Testis (tissue), 3 donors: ENCODE results near the gene SUSD6. TPM values are rescaled to one million over a fixed set of nuclear protein-coding genes. Genes with fewer than 3 reads are reported as not detected.

Experiments
- DNase-seq: peaks from one replicate; pipeline ENCODE4 v3.0.0-alpha.2; 2019
- H3K27ac ChIP-seq, 2 donors: fragments of 200-600 bp; sonication (generic); one replicate each; pipeline ENCODE4 v1.5.1; 2019
- H3K27me3 ChIP-seq: fragments of 200-600 bp; sonication (generic); one replicate; pipeline ENCODE4 v1.5.1; 2019
- H3K36me3 ChIP-seq: fragments of 200-600 bp; sonication (generic); one replicate; pipeline ENCODE4 v1.5.1; 2017; ENCODE audit warnings: low read depth; ENCODE audit errors: missing control alignments
- H3K4me1 ChIP-seq: fragments of 200-600 bp; sonication (generic); one replicate; pipeline ENCODE4 v1.5.1; 2019
- H3K4me3 ChIP-seq, 2 donors: fragments of 200-600 bp; sonication (generic); one replicate each; pipeline ENCODE4 v1.5.1; 2017 to 2019
- H3K9me3 ChIP-seq: fragments of 200-600 bp; sonication (generic); one replicate; pipeline ENCODE4 v1.5.1; 2017
- POLR2A ChIP-seq: fragments of 450-650 bp; IDR thresholded peaks from one replicate; pipeline ENCODE4 v1.6.1; 2017; ENCODE audit warnings: antibody characterized with exemption, mild to moderate bottlenecking, moderate library complexity
- WGBS, 2 donors: methylation state at CpG; one replicate each; pipeline ENCODE4 v1.1.5; 2018; 5-methylcytosine and 5-hydroxymethylcytosine counted together
- intact Hi-C: fragments of 100-400 bp; cut with DNase I; formaldehyde crosslinking; loops from one replicate; pipeline ENCODE4 v1.15.1; 2023; ENCODE audit warnings: low total_unique reads
- polyA plus RNA-seq: library from polyadenylated mRNA; stranded (reverse); fragments of 350-450 nt; fragmentation: Illumina TruSeq; extraction: RNeasy Lipid Tissue Mini Kit (QIAGEN cat#74804); gene quantifications from one replicate; pipeline ENCODE4 v1.2.3, GENCODE V29; 2014; ENCODE audit warnings: low read depth, low replicate concordance; ENCODE audit not compliant: insufficient read depth
- total RNA-seq, 2 donors: library from RNA; depleted of rRNA; stranded (reverse); fragments of >200 nt; gene quantifications; one replicate each; pipeline ENCODE4 v1.2.3, GENCODE V29; 2016
- TF ChIP-seq, protein P1 (sequence below), 3 experiments: fragments of 450-650 bp in 2 of 3; fragments of 200-600 bp in 1 of 3; sonication (generic) in 1 of 3; IDR thresholded peaks; one replicate each; pipeline ENCODE4 v1.5.1; 2016 to 2019; ENCODE audit warnings: antibody characterized with exemption in 3 of 3, mild to moderate bottlenecking in 2 of 3, moderate library complexity in 1 of 3

Gene SUSD6
- total and polyA plus RNA-seq, 3 donors from 2014 or later, result 27.7 to 39.5 (median 38.7) TPM

DNA sequence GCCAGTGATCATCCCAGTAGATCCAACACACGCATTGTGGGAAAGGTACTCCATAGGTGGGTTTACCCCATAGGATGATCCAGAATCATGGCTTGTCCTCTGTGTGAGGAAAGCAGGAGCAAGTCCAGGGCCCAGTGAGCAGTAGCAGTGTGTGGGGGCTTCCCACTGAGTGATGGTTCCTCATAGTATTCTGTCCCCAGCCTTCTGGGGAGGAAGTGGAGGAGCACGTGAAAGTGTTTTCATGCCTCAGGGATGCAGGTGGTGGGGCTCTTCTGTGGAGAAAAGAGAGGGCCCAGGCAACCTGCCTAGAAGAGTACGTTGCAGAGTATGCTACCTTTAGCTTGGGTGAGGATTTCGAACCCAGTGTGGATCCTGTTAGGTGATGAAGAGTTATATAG, 56.5 kb downstream of the SUSD6 start:
- no peaks in the 10 kb centered on the region for H3K27me3 ChIP-seq
- H3K36me3 ChIP-seq, result no peaks in the 10 kb centered on the region
- no peak for DNase-seq
- H3K4me1 ChIP-seq, result peaks cover 27% of the 10 kb centered on the region
- H3K27ac ChIP-seq, result no peak overlapping the region
- intact Hi-C loops, result no loop called here
- 70% methylated on average over 4 of the region's 4 CpGs for WGBS, 2 donors
- H3K4me3 ChIP-seq, result no peak overlapping the region
- TF ChIP-seq POLR2A, result no peak
- TF ChIP-seq, protein P1, sequence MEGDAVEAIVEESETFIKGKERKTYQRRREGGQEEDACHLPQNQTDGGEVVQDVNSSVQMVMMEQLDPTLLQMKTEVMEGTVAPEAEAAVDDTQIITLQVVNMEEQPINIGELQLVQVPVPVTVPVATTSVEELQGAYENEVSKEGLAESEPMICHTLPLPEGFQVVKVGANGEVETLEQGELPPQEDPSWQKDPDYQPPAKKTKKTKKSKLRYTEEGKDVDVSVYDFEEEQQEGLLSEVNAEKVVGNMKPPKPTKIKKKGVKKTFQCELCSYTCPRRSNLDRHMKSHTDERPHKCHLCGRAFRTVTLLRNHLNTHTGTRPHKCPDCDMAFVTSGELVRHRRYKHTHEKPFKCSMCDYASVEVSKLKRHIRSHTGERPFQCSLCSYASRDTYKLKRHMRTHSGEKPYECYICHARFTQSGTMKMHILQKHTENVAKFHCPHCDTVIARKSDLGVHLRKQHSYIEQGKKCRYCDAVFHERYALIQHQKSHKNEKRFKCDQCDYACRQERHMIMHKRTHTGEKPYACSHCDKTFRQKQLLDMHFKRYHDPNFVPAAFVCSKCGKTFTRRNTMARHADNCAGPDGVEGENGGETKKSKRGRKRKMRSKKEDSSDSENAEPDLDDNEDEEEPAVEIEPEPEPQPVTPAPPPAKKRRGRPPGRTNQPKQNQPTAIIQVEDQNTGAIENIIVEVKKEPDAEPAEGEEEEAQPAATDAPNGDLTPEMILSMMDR (IDR thresholded peaks at IDR 0.05), result no peak
- no peaks in the 10 kb centered on the region for H3K9me3 ChIP-seq

DNA sequence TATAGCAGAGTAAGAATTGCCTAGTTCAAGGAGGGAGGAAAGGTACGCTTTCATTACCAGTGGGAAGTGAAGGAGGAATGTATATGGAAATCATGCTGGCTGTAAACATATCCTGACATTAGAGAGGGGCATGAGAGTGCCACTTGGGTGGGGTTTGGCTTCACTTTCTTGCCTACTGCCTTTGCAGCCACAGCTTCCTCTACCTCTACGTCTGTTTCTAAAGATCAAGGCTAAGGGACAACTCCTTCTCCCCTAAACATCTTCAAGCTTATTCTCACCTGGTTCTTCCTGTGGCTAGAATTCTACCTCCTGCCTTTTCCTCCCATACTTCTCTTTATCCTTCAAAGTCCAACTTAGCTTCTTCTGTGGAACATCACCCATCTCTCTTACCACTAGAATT, 58.0 kb downstream of the SUSD6 start:
- H3K36me3 ChIP-seq, result no peaks in the 10 kb centered on the region
- no peak overlapping the region for H3K27ac ChIP-seq
- no peak for TF ChIP-seq POLR2A
- TF ChIP-seq, protein P1 (IDR thresholded peaks at IDR 0.05), result no peak
- no peak for DNase-seq
- no peak overlapping the region for H3K4me3 ChIP-seq
- H3K4me1 ChIP-seq, result peaks cover 33% of the 10 kb centered on the region
- H3K9me3 ChIP-seq, result no peaks in the 10 kb centered on the region
- intact Hi-C loops, result no loop called here
- H3K27me3 ChIP-seq, result no peaks in the 10 kb centered on the region
- WGBS, 2 donors, result 88 to 94% methylated on average over 2 of the region's 2 CpGs

DNA sequence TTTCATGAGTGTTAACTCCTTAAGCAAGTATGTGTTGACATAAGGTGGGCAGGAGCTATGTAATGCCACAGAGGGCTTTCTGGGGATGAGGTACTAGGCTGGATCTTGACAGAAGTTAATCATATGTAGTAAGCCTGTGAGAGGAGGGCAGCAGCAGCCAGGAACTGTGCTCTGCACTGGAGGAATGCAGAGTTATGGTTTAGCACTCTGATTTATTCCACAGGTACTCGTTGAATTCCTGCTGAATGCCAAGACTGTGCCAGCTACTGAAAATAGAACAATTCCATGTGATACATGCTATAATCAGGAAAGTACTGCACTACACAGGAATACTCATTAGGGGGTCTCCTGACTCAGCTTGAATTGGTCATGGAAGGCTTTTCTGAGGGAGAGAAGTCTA, 58.7 kb downstream of the SUSD6 start:
- DNase-seq, result no peak
- H3K9me3 ChIP-seq, result no peaks in the 10 kb centered on the region
- no peak overlapping the region for H3K27ac ChIP-seq
- H3K4me3 ChIP-seq, result no peak overlapping the region
- WGBS, 2 donors, result 70 to 71% methylated on average over 1 of the region's 1 CpG
- intact Hi-C loops, result no loop called here
- H3K36me3 ChIP-seq, result no peaks in the 10 kb centered on the region
- H3K27me3 ChIP-seq, result no peaks in the 10 kb centered on the region
- no peak for TF ChIP-seq POLR2A
- TF ChIP-seq, protein P1 (IDR thresholded peaks at IDR 0.05), result no peak
- peaks cover 28% of the 10 kb centered on the region for H3K4me1 ChIP-seq

DNA sequence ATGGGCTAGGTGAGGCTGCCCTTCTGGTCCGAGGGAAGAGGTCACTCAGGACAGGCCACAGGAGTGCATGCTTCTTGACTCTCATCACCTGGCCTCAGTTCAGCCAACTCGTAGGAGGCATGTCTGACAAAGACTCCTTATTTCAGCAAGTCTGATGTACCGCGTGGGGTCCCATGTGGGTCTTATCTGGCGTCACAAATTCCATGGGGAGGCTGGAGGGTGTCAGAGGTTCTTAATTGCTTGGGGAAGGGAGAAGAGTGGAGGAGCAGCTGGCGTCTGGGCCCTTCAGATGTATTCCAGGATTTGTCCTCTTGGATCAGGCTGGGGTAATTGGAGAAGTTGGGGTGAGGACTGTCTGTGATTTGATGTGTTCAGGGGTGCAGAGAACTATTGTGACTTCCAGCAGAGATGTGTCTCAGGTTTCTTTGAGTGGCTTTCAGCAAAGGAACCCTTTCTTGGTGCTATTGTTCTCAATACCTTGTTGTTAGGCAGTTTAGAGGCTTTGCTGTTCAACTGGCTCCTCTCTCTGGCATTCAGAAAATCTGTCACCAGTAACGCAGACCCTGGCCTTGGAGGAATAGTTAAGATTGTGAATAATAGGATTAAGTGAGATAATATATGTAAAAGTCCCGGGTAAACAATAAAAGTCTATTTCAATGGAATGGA, 60.1 kb downstream of the SUSD6 start:
- peaks cover 22% of the 10 kb centered on the region for H3K4me1 ChIP-seq
- H3K36me3 ChIP-seq, result no peaks in the 10 kb centered on the region
- TF ChIP-seq, protein P1 (IDR thresholded peaks at IDR 0.05), result no peak
- TF ChIP-seq POLR2A, result no peak
- intact Hi-C loops, result no loop called here
- no peaks in the 10 kb centered on the region for H3K27me3 ChIP-seq
- DNase-seq, result no peak
- WGBS, 2 donors, result 66 to 86% methylated on average over 8 of the region's 8 CpGs
- no peaks in the 10 kb centered on the region for H3K9me3 ChIP-seq
- no peak overlapping the region for H3K4me3 ChIP-seq
- no peak overlapping the region for H3K27ac ChIP-seq

DNA sequence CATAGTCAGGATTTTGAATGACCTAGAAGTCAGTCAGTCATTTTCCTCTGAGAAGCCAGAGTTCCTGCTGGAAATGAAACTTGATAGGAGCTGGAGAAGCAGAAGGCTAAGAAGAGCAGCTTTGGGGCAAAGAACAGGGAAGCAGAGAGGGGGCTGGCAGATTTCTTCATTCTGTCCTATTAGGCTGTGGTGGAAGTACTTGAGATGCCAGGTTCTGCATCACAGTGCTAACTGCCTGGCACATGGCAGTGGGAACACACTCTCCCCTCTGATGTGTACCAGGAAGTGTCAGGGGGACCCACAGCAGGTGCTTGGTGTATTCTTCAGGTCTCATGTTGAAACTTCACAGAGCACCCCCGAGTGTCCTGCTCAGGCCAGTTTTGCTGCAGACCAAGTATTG, 61.0 kb downstream of the SUSD6 start:
- H3K9me3 ChIP-seq, result no peaks in the 10 kb centered on the region
- no peak overlapping the region for H3K27ac ChIP-seq
- no peaks in the 10 kb centered on the region for H3K27me3 ChIP-seq
- 94% methylated on average over 1 of the region's 1 CpG; no CpG with 5 or more reads in 1 of the 2 donors for WGBS, 2 donors
- TF ChIP-seq POLR2A, result no peak
- TF ChIP-seq, protein P1 (IDR thresholded peaks at IDR 0.05), result no peak
- intact Hi-C loops, result no loop called here
- no peak for DNase-seq
- no peaks in the 10 kb centered on the region for H3K36me3 ChIP-seq
- peaks cover 17% of the 10 kb centered on the region for H3K4me1 ChIP-seq
- no peak overlapping the region for H3K4me3 ChIP-seq
